GM12864 (cell line): ENCODE results near the gene ASCC1.

Experiments used
- DNase-seq: peaks from one replicate; pipeline ENCODE4 v3.0.0-alpha.2; 2011; ENCODE audit warnings: low read depth
- H3K4me3 ChIP-seq: 2 replicates; pipeline ENCODE4 v1.5.1; 2011; ENCODE audit warnings: mild to moderate bottlenecking, low read depth, low read length, control low read depth
- TF ChIP-seq, protein P1 (sequence below): IDR thresholded peaks from 2 replicates; pipeline ENCODE4 v1.5.1; 2011; ENCODE audit warnings: low read depth, mild to moderate bottlenecking, moderate library complexity, low read length, control low read depth, inconsistent platforms; ENCODE audit errors: missing control alignments

ASCC1 gene

DNA sequence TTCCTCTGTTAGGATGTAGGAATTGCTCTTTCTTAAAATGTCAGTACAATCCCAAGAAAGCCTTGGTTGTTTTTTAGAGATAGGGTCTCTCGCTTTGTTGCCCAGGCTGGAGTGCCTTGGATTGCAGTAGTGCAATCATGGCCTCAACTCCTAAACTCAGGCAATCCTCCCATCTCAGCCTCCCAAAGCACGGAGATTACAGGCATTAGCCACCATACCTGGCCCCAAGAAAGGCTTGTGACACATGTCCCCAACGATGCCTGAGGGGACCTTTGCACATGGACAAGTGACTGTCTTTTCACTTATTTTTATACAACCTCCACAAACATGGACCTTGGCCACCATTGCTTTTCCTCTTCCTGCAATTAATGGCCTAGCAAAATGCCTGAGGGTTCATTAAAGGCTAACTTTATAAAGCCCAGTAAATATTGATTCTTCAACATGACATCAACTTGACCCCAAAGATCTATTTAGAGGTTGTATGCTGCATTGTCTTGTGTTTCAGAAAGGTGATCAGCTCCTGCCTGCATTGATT lies 117.7 kb downstream of the ASCC1 start:
- DNase-seq, result no peak
- no peak overlapping the region for H3K4me3 ChIP-seq
- TF ChIP-seq, protein P1, sequence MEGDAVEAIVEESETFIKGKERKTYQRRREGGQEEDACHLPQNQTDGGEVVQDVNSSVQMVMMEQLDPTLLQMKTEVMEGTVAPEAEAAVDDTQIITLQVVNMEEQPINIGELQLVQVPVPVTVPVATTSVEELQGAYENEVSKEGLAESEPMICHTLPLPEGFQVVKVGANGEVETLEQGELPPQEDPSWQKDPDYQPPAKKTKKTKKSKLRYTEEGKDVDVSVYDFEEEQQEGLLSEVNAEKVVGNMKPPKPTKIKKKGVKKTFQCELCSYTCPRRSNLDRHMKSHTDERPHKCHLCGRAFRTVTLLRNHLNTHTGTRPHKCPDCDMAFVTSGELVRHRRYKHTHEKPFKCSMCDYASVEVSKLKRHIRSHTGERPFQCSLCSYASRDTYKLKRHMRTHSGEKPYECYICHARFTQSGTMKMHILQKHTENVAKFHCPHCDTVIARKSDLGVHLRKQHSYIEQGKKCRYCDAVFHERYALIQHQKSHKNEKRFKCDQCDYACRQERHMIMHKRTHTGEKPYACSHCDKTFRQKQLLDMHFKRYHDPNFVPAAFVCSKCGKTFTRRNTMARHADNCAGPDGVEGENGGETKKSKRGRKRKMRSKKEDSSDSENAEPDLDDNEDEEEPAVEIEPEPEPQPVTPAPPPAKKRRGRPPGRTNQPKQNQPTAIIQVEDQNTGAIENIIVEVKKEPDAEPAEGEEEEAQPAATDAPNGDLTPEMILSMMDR, result no peak

DNA sequence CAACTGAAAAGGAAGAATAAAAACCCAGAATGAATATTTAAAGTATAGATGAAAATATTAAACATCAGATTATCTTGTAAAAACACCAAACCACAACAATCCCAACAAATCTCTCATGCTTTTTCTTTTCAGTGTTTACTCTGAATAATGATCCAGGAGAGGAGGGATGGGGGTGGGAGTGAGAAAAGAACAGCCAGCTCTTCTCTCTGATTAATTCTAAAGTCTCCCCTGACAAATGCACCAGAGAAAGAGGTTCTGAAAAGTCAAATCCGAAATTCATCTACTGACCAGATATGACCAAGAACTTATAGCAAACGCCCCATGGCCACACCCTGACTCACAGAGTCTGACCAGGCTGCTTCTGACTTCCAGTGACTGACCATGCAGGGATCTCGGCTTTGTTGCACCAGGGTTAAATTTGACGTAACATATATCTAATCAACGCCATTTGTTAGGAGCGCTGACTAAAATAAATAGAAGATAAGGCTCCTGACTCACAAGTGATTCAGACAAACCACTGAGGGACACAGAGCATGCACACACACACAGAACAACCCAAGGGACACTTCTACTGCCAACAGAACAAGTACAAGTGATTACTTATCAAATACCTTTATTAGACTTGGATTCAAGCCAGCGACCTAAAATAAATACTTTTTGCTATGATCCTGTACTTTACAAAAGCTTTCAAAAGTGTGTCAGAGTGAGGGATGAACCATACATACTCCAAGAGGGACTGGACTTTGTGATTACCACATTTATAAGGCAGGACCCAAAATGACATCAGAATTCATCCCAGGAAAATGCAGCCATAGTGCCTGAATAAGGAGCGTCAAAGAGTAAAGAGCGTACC lies 118.4 kb downstream of the ASCC1 start:
- no peak for DNase-seq
- TF ChIP-seq, protein P1, result no peak
- no peak overlapping the region for H3K4me3 ChIP-seq

DNA sequence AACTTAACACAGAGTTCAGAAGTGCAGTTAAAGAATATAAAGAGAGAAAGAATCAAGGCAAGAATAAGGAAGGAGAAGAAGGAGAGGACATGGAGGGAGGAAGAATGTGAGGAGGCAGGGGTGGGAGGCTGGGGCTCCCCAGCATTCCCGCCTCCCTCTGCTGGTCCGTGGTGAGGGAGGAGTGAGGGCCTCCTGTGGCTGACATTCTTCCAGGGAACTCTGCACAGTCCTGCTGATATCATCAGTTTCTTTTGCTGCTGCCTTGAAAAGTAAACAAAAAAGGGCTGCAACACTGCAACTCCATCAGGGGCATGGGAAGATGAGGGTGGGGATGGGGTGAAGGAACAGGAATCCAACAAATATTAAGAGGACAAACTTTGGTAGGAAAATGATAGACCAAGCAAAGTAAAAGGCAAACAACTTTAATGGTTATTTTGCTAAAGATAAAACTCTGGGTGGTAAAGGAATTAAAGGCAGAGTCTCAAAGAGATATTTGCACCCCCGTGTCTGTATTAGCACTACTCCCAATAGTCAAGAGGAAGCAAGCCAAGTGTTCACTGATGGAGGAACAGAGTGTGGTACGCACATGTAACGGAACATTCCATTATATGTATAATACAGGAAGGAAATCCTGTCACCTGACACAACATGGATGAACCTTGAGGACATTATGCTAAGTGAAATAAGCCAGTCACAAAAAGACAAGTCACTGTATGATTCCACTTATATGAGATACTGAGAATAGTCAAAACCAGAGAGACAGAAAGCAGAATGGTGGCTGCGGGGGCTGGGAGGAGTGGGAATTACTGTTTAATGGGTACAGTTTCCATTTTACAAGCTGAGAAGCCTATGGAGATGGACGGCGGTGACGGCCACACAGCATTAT lies 119.7 kb downstream of the ASCC1 start:
- TF ChIP-seq, protein P1, result no peak
- H3K4me3 ChIP-seq, result no peak overlapping the region
- DNase-seq, result no peak

DNA sequence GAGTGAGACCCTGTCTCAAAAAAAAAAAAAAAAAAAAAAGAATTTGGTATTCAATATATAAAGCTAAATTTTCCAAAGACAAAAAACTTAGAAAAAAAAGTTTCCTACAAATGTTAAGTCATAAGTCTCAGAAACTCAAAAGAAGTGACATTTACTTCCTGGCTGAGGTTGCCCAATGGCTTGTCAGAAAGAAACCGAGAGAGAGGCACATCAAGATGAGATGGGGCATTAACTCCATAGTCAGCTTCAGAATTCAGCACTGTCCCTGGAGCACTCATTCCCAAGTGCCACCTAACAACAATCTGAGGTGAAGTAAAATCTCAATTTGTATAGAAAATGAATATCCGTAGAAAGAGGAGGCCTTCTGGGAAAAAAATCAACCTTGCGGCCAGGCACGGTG lies 120.9 kb downstream of the ASCC1 start:
- TF ChIP-seq, protein P1, result no peak
- DNase-seq, result no peak
- no peak overlapping the region for H3K4me3 ChIP-seq

DNA sequence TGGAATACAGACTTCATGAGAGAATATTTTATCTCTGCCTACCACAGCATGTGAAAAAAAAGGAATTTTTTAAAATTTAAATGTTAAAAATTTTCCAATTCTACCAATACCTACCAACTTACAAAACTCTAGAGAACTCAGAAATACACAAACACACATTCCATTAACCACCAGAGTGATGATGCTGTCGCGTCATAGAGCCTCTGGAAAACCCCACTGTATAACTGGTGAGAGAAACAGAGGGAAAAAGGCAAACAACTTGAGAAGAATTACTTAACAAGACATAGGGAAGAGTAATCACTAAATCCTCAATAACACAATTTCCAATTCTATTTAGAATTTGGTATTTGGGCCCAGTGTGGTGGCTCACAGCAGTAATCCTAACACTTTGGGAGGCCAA lies 121.5 kb downstream of the ASCC1 start:
- no peak for DNase-seq
- TF ChIP-seq, protein P1, result no peak
- no peak overlapping the region for H3K4me3 ChIP-seq

DNA sequence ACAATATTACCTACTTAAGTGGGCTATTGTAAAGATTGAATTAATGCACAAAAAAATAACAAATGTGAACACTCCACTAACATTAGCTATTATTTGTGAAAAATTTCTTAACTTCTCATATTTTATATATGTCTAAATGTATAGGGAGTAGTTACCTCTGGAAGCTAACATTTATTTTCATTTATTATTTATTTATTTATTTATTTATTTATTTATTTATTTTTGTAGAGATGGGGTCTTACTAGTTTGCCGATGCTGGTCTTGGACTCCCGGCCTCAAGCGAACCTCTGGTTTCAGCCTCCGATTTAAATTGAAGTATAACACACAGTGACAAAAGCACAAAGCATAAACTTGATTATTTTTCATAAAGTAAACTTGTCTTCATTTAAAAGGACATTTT lies 122.6 kb downstream of the ASCC1 start:
- no peak for DNase-seq
- H3K4me3 ChIP-seq, result no peak overlapping the region
- TF ChIP-seq, protein P1, result no peak
